ENCODE results near the gene FLRT2.

DNA sequence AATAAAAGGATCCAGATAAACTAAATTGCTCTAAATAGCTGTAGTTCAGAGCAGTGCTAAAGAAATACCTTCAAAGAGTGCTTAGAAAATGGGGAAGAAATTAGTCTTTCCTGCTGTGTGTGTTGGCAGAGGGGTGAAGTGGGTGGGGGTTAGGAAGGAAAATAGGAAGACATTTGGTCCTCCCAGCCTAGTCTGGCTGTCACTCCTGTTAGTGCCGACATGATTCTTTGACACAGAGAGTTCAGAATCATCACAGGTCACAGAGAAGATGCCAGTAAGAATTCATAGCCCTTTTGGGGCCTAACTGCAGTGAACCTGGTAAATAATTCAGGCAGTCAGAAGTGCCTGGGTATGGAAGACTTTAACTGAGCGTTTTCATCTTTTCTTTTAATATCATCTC is 74.8 kb downstream of the FLRT2 start:
- TF ChIP-seq CTCF (conservative IDR thresholded peaks at IDR 0.05), result no peak
- TF ChIP-seq EZH2 (IDR thresholded peaks at IDR 0.05; ENCODE audit: low read depth), result no peak
